Activated CD4-positive, alpha-beta T cell treated with anti-CD3 and anti-CD28 coated beads for 1 hour (primary cell): ENCODE data around the gene PATJ.

Experiments used
- DNase-seq: peaks from one replicate; pipeline ENCODE4 v3.0.0-alpha.2; 2020

Gene PATJ

GRCh38 chr1:62062087-62062486 is 319.8 kb downstream of the PATJ start:
- DNase-seq: no peak

GRCh38 chr1:62064829-62065407 is 322.6 kb downstream of the PATJ start:
- no peak for DNase-seq

- DNase-seq: no peak
Measured at GRCh38 chr1:62066713-62067112, 324.4 kb downstream of the PATJ start.

GRCh38 chr1:62068416-62068843 is 326.1 kb downstream of the PATJ start:
- DNase-seq: no peak

- DNase-seq: no peak
Measured at GRCh38 chr1:62068978-62069377, 326.7 kb downstream of the PATJ start.

GRCh38 chr1:62070384-62071011 is 328.2 kb downstream of the PATJ start:
- DNase-seq: no peak

GRCh38 chr1:62071695-62072094 is 329.4 kb downstream of the PATJ start:
- DNase-seq: no peak

- DNase-seq: no peak
Measured at GRCh38 chr1:62076286-62076685, 334.0 kb downstream of the PATJ start.

- DNase-seq: no peak
Measured at GRCh38 chr1:62077821-62078220, 335.5 kb downstream of the PATJ start.

GRCh38 chr1:62082456-62083363 is 340.4 kb downstream of the PATJ start:
- DNase-seq: peak; percentile 8

- DNase-seq: no peak
Measured at GRCh38 chr1:62084310-62084890, 342.1 kb downstream of the PATJ start.

- DNase-seq: no peak
Measured at GRCh38 chr1:62088439-62088838, 346.2 kb downstream of the PATJ start.

GRCh38 chr1:62089570-62089969 is 347.3 kb downstream of the PATJ start:
- DNase-seq: no peak

- no peak for DNase-seq
Measured at GRCh38 chr1:62090016-62090415, 347.7 kb downstream of the PATJ start.

- no peak for DNase-seq
Measured at GRCh38 chr1:62092110-62092509, 349.8 kb downstream of the PATJ start.

GRCh38 chr1:62093261-62093660 is 351.0 kb downstream of the PATJ start:
- no peak for DNase-seq

GRCh38 chr1:62097464-62097863 is 355.2 kb downstream of the PATJ start:
- DNase-seq: no peak

GRCh38 chr1:62100442-62100841 is 358.2 kb downstream of the PATJ start:
- DNase-seq: no peak

GRCh38 chr1:62103846-62104245 is 361.6 kb downstream of the PATJ start:
- no peak for DNase-seq

GRCh38 chr1:62107923-62108322 is 365.6 kb downstream of the PATJ start:
- no peak for DNase-seq

- no peak for DNase-seq
Measured at GRCh38 chr1:62109124-62109523, 366.8 kb downstream of the PATJ start.

- no peak for DNase-seq
Measured at GRCh38 chr1:62110198-62110817, 368.0 kb downstream of the PATJ start.

- no peak for DNase-seq
Measured at GRCh38 chr1:62111084-62111483, 368.8 kb downstream of the PATJ start.
